ENCODE measurements around the gene TRIM52. TPM values are rescaled to one million over a fixed set of nuclear protein-coding genes. Genes with fewer than 3 reads are reported as not detected.

Gene TRIM52
- total and polyA plus RNA-seq, 9 of the 15 experiments (the other 6 are each of a cell fraction or from before 2014, with no cell fraction given) = 3.3 to 21.9 (median 13.5) TPM

GRCh38 chr5:181223729-181224389, 37.1 kb downstream of the TRIM52 start (continued):
- TF ChIP-seq, protein P1, sequence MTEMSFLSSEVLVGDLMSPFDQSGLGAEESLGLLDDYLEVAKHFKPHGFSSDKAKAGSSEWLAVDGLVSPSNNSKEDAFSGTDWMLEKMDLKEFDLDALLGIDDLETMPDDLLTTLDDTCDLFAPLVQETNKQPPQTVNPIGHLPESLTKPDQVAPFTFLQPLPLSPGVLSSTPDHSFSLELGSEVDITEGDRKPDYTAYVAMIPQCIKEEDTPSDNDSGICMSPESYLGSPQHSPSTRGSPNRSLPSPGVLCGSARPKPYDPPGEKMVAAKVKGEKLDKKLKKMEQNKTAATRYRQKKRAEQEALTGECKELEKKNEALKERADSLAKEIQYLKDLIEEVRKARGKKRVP (CRISPR knock-in tag; IDR thresholded peaks at IDR 0.05) = no peak
- TF ChIP-seq ZNF133 (CRISPR knock-in tag; IDR thresholded peaks at IDR 0.05) = no peak
- no peak for TF ChIP-seq CGGBP1 (CRISPR knock-in tag; IDR thresholded peaks at IDR 0.05)
- no peak for TF ChIP-seq CBFA2T2 (conservative IDR thresholded peaks at IDR 0.05)
- TF ChIP-seq RHOXF2B (CRISPR knock-in tag; conservative IDR thresholded peaks at IDR 0.05) = no peak
- TF ChIP-seq, protein P2, sequence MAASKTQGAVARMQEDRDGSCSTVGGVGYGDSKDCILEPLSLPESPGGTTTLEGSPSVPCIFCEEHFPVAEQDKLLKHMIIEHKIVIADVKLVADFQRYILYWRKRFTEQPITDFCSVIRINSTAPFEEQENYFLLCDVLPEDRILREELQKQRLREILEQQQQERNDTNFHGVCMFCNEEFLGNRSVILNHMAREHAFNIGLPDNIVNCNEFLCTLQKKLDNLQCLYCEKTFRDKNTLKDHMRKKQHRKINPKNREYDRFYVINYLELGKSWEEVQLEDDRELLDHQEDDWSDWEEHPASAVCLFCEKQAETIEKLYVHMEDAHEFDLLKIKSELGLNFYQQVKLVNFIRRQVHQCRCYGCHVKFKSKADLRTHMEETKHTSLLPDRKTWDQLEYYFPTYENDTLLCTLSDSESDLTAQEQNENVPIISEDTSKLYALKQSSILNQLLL (CRISPR knock-in tag; IDR thresholded peaks at IDR 0.05; ENCODE audit: borderline replicate concordance) = no peak
- TF ChIP-seq NR3C1 (CRISPR knock-in tag; IDR thresholded peaks at IDR 0.05) = no peak
- TF ChIP-seq AFF1 (IDR thresholded peaks at IDR 0.05; ENCODE audit: low read depth in 1 of 2, partially characterized antibody in 2 of 2) = no peak
- TF ChIP-seq, protein P3, sequence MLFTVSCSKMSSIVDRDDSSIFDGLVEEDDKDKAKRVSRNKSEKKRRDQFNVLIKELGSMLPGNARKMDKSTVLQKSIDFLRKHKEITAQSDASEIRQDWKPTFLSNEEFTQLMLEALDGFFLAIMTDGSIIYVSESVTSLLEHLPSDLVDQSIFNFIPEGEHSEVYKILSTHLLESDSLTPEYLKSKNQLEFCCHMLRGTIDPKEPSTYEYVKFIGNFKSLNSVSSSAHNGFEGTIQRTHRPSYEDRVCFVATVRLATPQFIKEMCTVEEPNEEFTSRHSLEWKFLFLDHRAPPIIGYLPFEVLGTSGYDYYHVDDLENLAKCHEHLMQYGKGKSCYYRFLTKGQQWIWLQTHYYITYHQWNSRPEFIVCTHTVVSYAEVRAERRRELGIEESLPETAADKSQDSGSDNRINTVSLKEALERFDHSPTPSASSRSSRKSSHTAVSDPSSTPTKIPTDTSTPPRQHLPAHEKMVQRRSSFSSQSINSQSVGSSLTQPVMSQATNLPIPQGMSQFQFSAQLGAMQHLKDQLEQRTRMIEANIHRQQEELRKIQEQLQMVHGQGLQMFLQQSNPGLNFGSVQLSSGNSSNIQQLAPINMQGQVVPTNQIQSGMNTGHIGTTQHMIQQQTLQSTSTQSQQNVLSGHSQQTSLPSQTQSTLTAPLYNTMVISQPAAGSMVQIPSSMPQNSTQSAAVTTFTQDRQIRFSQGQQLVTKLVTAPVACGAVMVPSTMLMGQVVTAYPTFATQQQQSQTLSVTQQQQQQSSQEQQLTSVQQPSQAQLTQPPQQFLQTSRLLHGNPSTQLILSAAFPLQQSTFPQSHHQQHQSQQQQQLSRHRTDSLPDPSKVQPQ (CRISPR knock-in tag; IDR thresholded peaks at IDR 0.05; ENCODE audit: borderline replicate concordance) = no peak
- no peak for TF ChIP-seq NBN (IDR thresholded peaks at IDR 0.05; ENCODE audit: low read depth)
- no peak for TF ChIP-seq CEBPG (CRISPR knock-in tag; IDR thresholded peaks at IDR 0.05)
- no peak for TF ChIP-seq CEBPG (tag; conservative IDR thresholded peaks at IDR 0.05 in 1 of 2, IDR thresholded peaks at IDR 0.05 in 1 of 2)
- TF ChIP-seq ZNF518B (CRISPR knock-in tag; IDR thresholded peaks at IDR 0.05) = no peak
